ENCODE results near the gene AOC1. TPM values are rescaled to one million over a fixed set of nuclear protein-coding genes. Genes with fewer than 3 reads are reported as not detected.

AOC1 gene
- total RNA-seq, 4 donors from 2014 or later: 0.69 TPM; not detected in 2

- no peaks in the 10 kb centered on the region for H3K36me3 ChIP-seq
- H3K27ac ChIP-seq: no peak overlapping the region
- TF ChIP-seq EP300 (IDR thresholded peaks at IDR 0.05): no peak
- TF ChIP-seq POLR2AphosphoS5 (IDR thresholded peaks at IDR 0.05): no peak
- TF ChIP-seq CTCF (IDR thresholded peaks at IDR 0.05): no peak
- TF ChIP-seq POLR2A (IDR thresholded peaks at IDR 0.05): no peak
- H3K4me1 ChIP-seq: no peaks in the 10 kb centered on the region
- WGBS, 2 donors (ENCODE audit: low coverage in 1 of 2): 67 to 75% methylated on average over 4 to 5 of the region's 6 CpGs
- ATAC-seq: no peak
- H3K27me3 ChIP-seq: no peaks in the 10 kb centered on the region
- no peak overlapping the region for H3K4me3 ChIP-seq
- H3K9me3 ChIP-seq: peaks cover 0 to 1% (median 0%) of the 10 kb centered on the region in 3 donors
Observed at GRCh38 chr7:150826061-150826849, 26.1 kb upstream of the AOC1 start.

- Histone ChIP-seq H3K4me3 (no peak overlapping the region), H3K9me3 (no peaks in the 10 kb centered on the region), H3K27ac (no peak overlapping the region), H3K4me1 (no peaks in the 10 kb centered on the region), H3K36me3 (no peaks in the 10 kb centered on the region), H3K27me3 (peaks cover 11% of the 10 kb centered on the region)
- ATAC-seq: no peak
- TF ChIP-seq POLR2A (IDR thresholded peaks at IDR 0.05) (no peak), CTCF (IDR thresholded peaks at IDR 0.05) (no peak), EP300 (IDR thresholded peaks at IDR 0.05) (no peak), POLR2AphosphoS5 (IDR thresholded peaks at IDR 0.05) (no peak)
- WGBS, 2 donors (ENCODE audit: low coverage in 1 of 2): 75 to 84% methylated on average over 1 to 2 of the region's 2 CpGs
Observed at GRCh38 chr7:150828384-150828783, 23.9 kb upstream of the AOC1 start.

GRCh38 chr7:150829426-150829825 lies 22.9 kb upstream of the AOC1 start:
- Histone ChIP-seq H3K4me1 (no peaks in the 10 kb centered on the region), H3K27me3 (peaks cover 17% of the 10 kb centered on the region), H3K27ac (no peak overlapping the region), H3K9me3 (peaks cover 0 to 5% (median 0%) of the 10 kb centered on the region in 3 donors), H3K4me3 (no peak overlapping the region), H3K36me3 (no peaks in the 10 kb centered on the region)
- WGBS, 2 donors (ENCODE audit: low coverage in 1 of 2): 50 to 60% methylated on average over 1 of the region's 1 CpG
- ATAC-seq: no peak
- TF ChIP-seq CTCF (IDR thresholded peaks at IDR 0.05) (no peak), EP300 (IDR thresholded peaks at IDR 0.05) (no peak), POLR2A (IDR thresholded peaks at IDR 0.05) (no peak), POLR2AphosphoS5 (IDR thresholded peaks at IDR 0.05) (no peak)

- TF ChIP-seq POLR2AphosphoS5 (IDR thresholded peaks at IDR 0.05) (no peak), EP300 (IDR thresholded peaks at IDR 0.05) (no peak), CTCF (IDR thresholded peaks at IDR 0.05) (no peak), POLR2A (IDR thresholded peaks at IDR 0.05) (no peak)
- no peak overlapping the region for H3K4me3 ChIP-seq
- H3K27ac ChIP-seq: no peak overlapping the region
- peaks cover 0 to 5% (median 0%) of the 10 kb centered on the region in 3 donors for H3K9me3 ChIP-seq
- whole genome bisulfite sequencing, 2 donors (ENCODE audit: low coverage in 1 of 2): 56% methylated on average over 1 of the region's 1 CpG; no CpG with 5 or more reads in 1 of the 2 donors
- H3K27me3 ChIP-seq: peaks cover 17% of the 10 kb centered on the region
- ATAC-seq: no peak
- no peaks in the 10 kb centered on the region for H3K4me1 ChIP-seq
- no peaks in the 10 kb centered on the region for H3K36me3 ChIP-seq
Observed at GRCh38 chr7:150830937-150831336, 21.4 kb upstream of the AOC1 start.

- Histone ChIP-seq H3K27me3 (peaks cover 17% of the 10 kb centered on the region), H3K36me3 (no peaks in the 10 kb centered on the region), H3K27ac (no peak overlapping the region), H3K9me3 (peaks cover 0 to 5% (median 0%) of the 10 kb centered on the region in 3 donors), H3K4me1 (no peaks in the 10 kb centered on the region), H3K4me3 (no peak overlapping the region)
- TF ChIP-seq POLR2A (IDR thresholded peaks at IDR 0.05) (no peak), CTCF (IDR thresholded peaks at IDR 0.05) (no peak), EP300 (IDR thresholded peaks at IDR 0.05) (no peak), POLR2AphosphoS5 (IDR thresholded peaks at IDR 0.05) (no peak)
- WGBS, 2 donors (ENCODE audit: low coverage in 1 of 2): 20 to 50% methylated on average over 1 of the region's 1 CpG
- ATAC-seq: no peak
Observed at GRCh38 chr7:150831851-150832250, 20.5 kb upstream of the AOC1 start.

Data from gastroesophageal sphincter (tissue), 4 donors.